PC-9 (cell line): Measurements from ENCODE around the gene ZRANB1. TPM values are rescaled to one million over a fixed set of nuclear protein-coding genes. Genes with fewer than 3 reads are reported as not detected.

Experiments
- BruUV-seq: library from RNA; stranded (reverse); fragments of 400-500 nt; replicated peaks from 2 replicates; lab custom pipeline; 2021; lab: Mats Ljungman, UMichigan
- CTCF ChIA-PET: fragments of 300-600 bp; sonication (Branson Sonifier 250); formaldehyde crosslinking; loops from one replicate; lab custom pipeline; 2022; ENCODE audit warnings: antibody characterized with exemption; lab: Charles Lee
- POLR2A ChIA-PET: fragments of 300-600 bp; sonication (Branson Sonifier 250); formaldehyde crosslinking; loops from one replicate; lab custom pipeline; 2022; ENCODE audit warnings: antibody characterized with exemption; ENCODE audit not compliant: unreplicated experiment; lab: Charles Lee
- DNase-seq, 2 experiments: peaks; one replicate each; pipeline versions ENCODE4 v3.0.0 to v3.0.0-alpha.2; 2015 to 2022; ENCODE audit warnings: mixed read lengths in 1 of 2
- H2AFZ ChIP-seq: fragments of 200-600 bp; sonication (generic); 2 replicates; pipeline ENCODE4 v1.8.1; 2017; ENCODE audit warnings: antibody characterized with exemption
- H3F3A ChIP-seq: fragments of 200-600 bp; sonication (generic); 2 replicates; pipeline ENCODE4 v1.8.1; 2017; ENCODE audit warnings: antibody characterized with exemption, mild to moderate bottlenecking, low read depth; ENCODE audit not compliant: insufficient read depth
- H3K27ac ChIP-seq: fragments of 200-600 bp; sonication (generic); 2 replicates; pipeline ENCODE4 v1.6.1; 2016; ENCODE audit warnings: mixed run types
- H3K27me3 ChIP-seq: fragments of 200-600 bp; sonication (generic); 2 replicates; pipeline ENCODE4 v1.6.1; 2016; ENCODE audit warnings: low read depth, mixed run types; ENCODE audit not compliant: insufficient read depth
- H3K36me3 ChIP-seq: fragments of 200-600 bp; sonication (generic); 2 replicates; pipeline ENCODE4 v1.6.1; 2016; ENCODE audit warnings: low read depth, mixed run types
- H3K4me1 ChIP-seq: fragments of 200-600 bp; sonication (generic); replicated peaks from 2 replicates; pipeline ENCODE4 v1.6.1; 2016; ENCODE audit warnings: mixed run types; ENCODE audit not compliant: insufficient read depth
- H3K4me2 ChIP-seq: fragments of 200-600 bp; sonication (generic); 2 replicates; pipeline ENCODE4 v1.6.1; 2017; ENCODE audit warnings: mixed run types
- H3K4me3 ChIP-seq: fragments of 200-600 bp; sonication (generic); 2 replicates; pipeline ENCODE4 v1.6.1; 2016; ENCODE audit warnings: mixed run types
- H3K79me2 ChIP-seq: fragments of 200-600 bp; sonication (generic); 2 replicates; pipeline ENCODE4 v1.6.1; 2017; ENCODE audit warnings: low read depth, mixed run types
- H3K9me2 ChIP-seq: fragments of 200-600 bp; sonication (generic); 2 replicates; pipeline ENCODE4 v1.8.1; 2017; ENCODE audit warnings: mild to moderate bottlenecking; ENCODE audit not compliant: insufficient read depth
- H3K9me3 ChIP-seq: fragments of 200-600 bp; sonication (generic); 2 replicates; pipeline ENCODE4 v1.8.1; 2016; ENCODE audit warnings: low read depth; ENCODE audit not compliant: insufficient read depth
- H4K20me1 ChIP-seq: fragments of 200-600 bp; sonication (generic); 2 replicates; pipeline ENCODE4 v1.8.1; 2017; ENCODE audit not compliant: insufficient read depth
- CTCF ChIP-seq: fragments of 200-600 bp; sonication (generic); conservative IDR thresholded peaks from 2 replicates; pipeline ENCODE4 v1.6.1; 2017; ENCODE audit warnings: mixed run types, antibody characterized with exemption, mild to moderate bottlenecking, moderate library complexity
- EZH2 ChIP-seq: fragments of 200-600 bp; sonication (generic); IDR thresholded peaks from 2 replicates; pipeline ENCODE4 v1.8.0; 2017; ENCODE audit warnings: antibody characterized with exemption, low read depth
- intact Hi-C: fragments of 100-400 bp; cut with micrococcal nuclease; formaldehyde crosslinking; loops from one replicate; pipeline ENCODE4 v1.10.0; 2022; ENCODE audit not compliant: unreplicated experiment
- total RNA-seq: library from RNA; stranded (reverse); gene quantifications from 2 replicates; pipeline ENCODE4 v1.2.3, GENCODE V29; 2021

ZRANB1 gene
- total RNA-seq, 1 experiment from 2014 or later = 10.9 TPM

- H2AFZ ChIP-seq = no peak overlapping the region
- no peak overlapping the region for H3K4me3 ChIP-seq
- no peak overlapping the region for H3K27ac ChIP-seq
- DNase-seq = no peak
- H3K9me2 ChIP-seq = no peaks in the 10 kb centered on the region
- H3K4me2 ChIP-seq = no peak overlapping the region
- ChIA-PET POLR2A (no interaction called here), CTCF (no interaction called here)
- H3K9me3 ChIP-seq = no peaks in the 10 kb centered on the region
- no peaks in the 10 kb centered on the region for H3F3A ChIP-seq
- BruUV-seq = no TSS peak
- TF ChIP-seq EZH2 (no peak), CTCF (no peak)
- no peaks in the 10 kb centered on the region for H3K27me3 ChIP-seq
- peaks cover 10% of the 10 kb centered on the region for H4K20me1 ChIP-seq
- no peaks in the 10 kb centered on the region for H3K36me3 ChIP-seq
- intact Hi-C loops = no loop called here
- H3K79me2 ChIP-seq = no peaks in the 10 kb centered on the region; the same call in 1 of the 2 replicates
- no peaks in the 10 kb centered on the region for H3K4me1 ChIP-seq
Observed at GRCh38 chr10:125002047-125002422, 60.1 kb downstream of the ZRANB1 start.

- Histone ChIP-seq H4K20me1 (peaks cover 10% of the 10 kb centered on the region), H3F3A (no peaks in the 10 kb centered on the region), H3K36me3 (no peaks in the 10 kb centered on the region), H3K27ac (no peak overlapping the region), H3K4me3 (no peak overlapping the region), H3K27me3 (no peaks in the 10 kb centered on the region), H3K79me2 (no peaks in the 10 kb centered on the region; the same call in 1 of the 2 replicates), H3K9me2 (no peaks in the 10 kb centered on the region), H3K9me3 (no peaks in the 10 kb centered on the region), H3K4me2 (no peak overlapping the region), H2AFZ (no peak overlapping the region), H3K4me1 (no peaks in the 10 kb centered on the region)
- POLR2A ChIA-PET = no interaction called here
- no peak for TF ChIP-seq EZH2
- no peak for TF ChIP-seq CTCF
- BruUV-seq = no TSS peak
- CTCF ChIA-PET = no interaction called here
- DNase-seq = no peak
- intact Hi-C loops = no loop called here
Observed at GRCh38 chr10:125002423-125003145, 60.7 kb downstream of the ZRANB1 start.

GRCh38 chr10:125003146-125003900 lies 61.4 kb downstream of the ZRANB1 start:
- Histone ChIP-seq H4K20me1 (peaks cover 10% of the 10 kb centered on the region), H3K4me2 (no peak overlapping the region), H2AFZ (no peak overlapping the region), H3K9me3 (no peaks in the 10 kb centered on the region), H3K27me3 (no peaks in the 10 kb centered on the region), H3K27ac (no peak overlapping the region), H3K36me3 (no peaks in the 10 kb centered on the region), H3K9me2 (no peaks in the 10 kb centered on the region), H3K79me2 (no peaks in the 10 kb centered on the region; the same call in 1 of the 2 replicates), H3K4me3 (no peak overlapping the region), H3F3A (no peaks in the 10 kb centered on the region), H3K4me1 (no peaks in the 10 kb centered on the region)
- no peak for DNase-seq
- intact Hi-C loops = no loop called here
- no peak for TF ChIP-seq EZH2
- no peak for TF ChIP-seq CTCF
- BruUV-seq = no TSS peak
- POLR2A ChIA-PET = no interaction called here
- CTCF ChIA-PET = no interaction called here
